Caco-2 (cell line): ENCODE results near the gene SPIC. TPM values are rescaled to one million over a fixed set of nuclear protein-coding genes. Genes with fewer than 3 reads are reported as not detected.
A peak's percentile ranks its signal among the peaks of the same experiment; 100 is the strongest.

Experiments
- BruUV-seq: library from RNA; stranded (reverse); fragments of 400-500 nt; replicated peaks from 2 replicates; lab custom pipeline; 2021; lab: Mats Ljungman, UMichigan
- CTCF ChIA-PET: fragments of 300-600 bp; sonication (Branson Sonifier 250); formaldehyde crosslinking; loops from one replicate; lab custom pipeline; 2022; ENCODE audit warnings: antibody characterized with exemption; lab: Charles Lee
- POLR2A ChIA-PET: fragments of 300-600 bp; sonication (Branson Sonifier 250); formaldehyde crosslinking; loops from one replicate; lab custom pipeline; 2022; ENCODE audit warnings: antibody characterized with exemption; lab: Charles Lee
- DNase-seq, 2 experiments: peaks; one replicate each; pipeline versions ENCODE4 v3.0.0 to v3.0.0-alpha.2; 2020 to 2022
- H3K27me3 ChIP-seq: replicated peaks from 2 replicates; pipeline ENCODE4 v1.6.0; 2011; ENCODE audit warnings: low read length; ENCODE audit not compliant: control insufficient read depth, insufficient read depth
- H3K36me3 ChIP-seq: 2 replicates; pipeline ENCODE4 v1.5.1; 2011; ENCODE audit warnings: low read length; ENCODE audit not compliant: control insufficient read depth, insufficient read depth
- H3K4me1 ChIP-seq: fragments of 250-450 bp; sonication (Bioruptor Pico); 2 replicates; pipeline ENCODE4 v1.5.1; 2020; ENCODE audit warnings: mild to moderate bottlenecking
- H3K4me3 ChIP-seq: 2 replicates; pipeline ENCODE4 v1.5.1; 2011; ENCODE audit warnings: low read depth, mild to moderate bottlenecking, control low read depth, low read length
- H3K9me3 ChIP-seq: fragments of 250-450 bp; sonication (Bioruptor Pico); 2 replicates; pipeline ENCODE4 v1.5.1; 2020; ENCODE audit warnings: mild to moderate bottlenecking, moderate library complexity
- H3K27ac Mint-ChIP-seq: one replicate; pipeline ENCODE4 v1.8.0; 2022; ENCODE audit warnings: mixed read lengths; ENCODE audit not compliant: unreplicated experiment
- H3K27me3 Mint-ChIP-seq: one replicate; pipeline ENCODE4 v1.8.0; 2022; ENCODE audit warnings: mixed read lengths; ENCODE audit not compliant: insufficient read depth, unreplicated experiment
- H3K36me3 Mint-ChIP-seq: one replicate; pipeline ENCODE4 v1.8.0; 2022; ENCODE audit warnings: mild to moderate bottlenecking, mixed read lengths; ENCODE audit not compliant: insufficient read depth, unreplicated experiment
- H3K4me1 Mint-ChIP-seq: one replicate; pipeline ENCODE4 v1.8.0; 2022; ENCODE audit warnings: low read depth, mixed read lengths; ENCODE audit not compliant: unreplicated experiment
- H3K4me3 Mint-ChIP-seq: one replicate; pipeline ENCODE4 v1.8.0; 2022; ENCODE audit warnings: mild to moderate bottlenecking, moderate library complexity, mixed read lengths; ENCODE audit not compliant: unreplicated experiment
- H3K9me3 Mint-ChIP-seq: one replicate; pipeline ENCODE4 v1.8.0; 2022; ENCODE audit warnings: mixed read lengths; ENCODE audit not compliant: unreplicated experiment
- CTCF ChIP-seq, 2 experiments: fragments of 200-600 bp in 1 of 2; IDR thresholded peaks; 1 replicate in 1 of 2; 2 replicates in 1 of 2; pipeline versions ENCODE4 v1.5.1 to v1.8.0; 2011 to 2022; ENCODE audit warnings: antibody characterized with exemption in 1 of 2, control low read depth in 1 of 2, inconsistent platforms in 1 of 2, low read depth in 1 of 2, low read length in 1 of 2, mild to moderate bottlenecking in 1 of 2, moderate library complexity in 1 of 2; ENCODE audit not compliant: insufficient read depth in 1 of 2, severe bottlenecking in 1 of 2, unreplicated experiment in 1 of 2
- intact Hi-C: fragments of 100-400 bp; cut with micrococcal nuclease; formaldehyde crosslinking; loops from one replicate; pipeline ENCODE4 v1.10.0; 2022; ENCODE audit not compliant: unreplicated experiment
- total RNA-seq: library from RNA; stranded (reverse); gene quantifications from 2 replicates; pipeline ENCODE4 v1.2.3, GENCODE V29; 2022

The SPIC gene
- total RNA-seq, 1 experiment from 2014 or later = not detected

DNA sequence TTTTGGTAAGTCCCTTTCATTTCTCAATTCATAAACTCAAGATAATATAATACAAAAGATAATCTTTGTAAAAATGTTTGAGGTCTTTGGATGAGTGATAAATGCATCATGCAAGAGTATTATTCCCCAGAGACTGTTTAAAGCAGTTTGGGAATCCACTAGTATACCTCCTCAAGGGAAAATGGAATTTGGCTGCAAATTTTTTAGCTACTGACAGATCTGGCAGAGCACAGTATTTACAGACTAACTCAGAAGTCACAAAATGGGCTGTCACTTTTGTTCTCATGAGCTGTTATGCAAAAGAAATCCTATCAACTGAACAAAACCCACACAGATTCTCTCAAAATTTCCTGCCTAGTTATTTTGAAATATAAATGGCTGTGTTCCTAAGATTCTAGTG is 9.9 kb downstream of the SPIC start:
- Histone ChIP-seq H3K4me1 (0 out of 2 replicates have a peak, but pooled peaks cover 3% of the 10 kb centered on the region), H3K27me3 (no peaks in the 10 kb centered on the region), H3K36me3 (no peaks in the 10 kb centered on the region), H3K9me3 (no peaks in the 10 kb centered on the region), H3K4me3 (no peak overlapping the region)
- Mint-ChIP-seq H3K4me3 (no peak overlapping the region), H3K27ac (no peak overlapping the region), H3K36me3 (no peaks in the 10 kb centered on the region), H3K9me3 (no peaks in the 10 kb centered on the region), H3K4me1 (no peaks in the 10 kb centered on the region), H3K27me3 (no peaks in the 10 kb centered on the region)
- intact Hi-C loops = no loop called here
- CTCF ChIA-PET = no interaction called here
- POLR2A ChIA-PET = no interaction called here
- no peak for TF ChIP-seq CTCF (IDR thresholded peaks at IDR 0.05; ENCODE audit: insufficient read depth in 1 of 2, low read depth in 1 of 2, low read length in 1 of 2, severe bottlenecking in 1 of 2, unreplicated experiment in 1 of 2)
- BruUV-seq = no TSS peak
- DNase-seq = no peak

DNA sequence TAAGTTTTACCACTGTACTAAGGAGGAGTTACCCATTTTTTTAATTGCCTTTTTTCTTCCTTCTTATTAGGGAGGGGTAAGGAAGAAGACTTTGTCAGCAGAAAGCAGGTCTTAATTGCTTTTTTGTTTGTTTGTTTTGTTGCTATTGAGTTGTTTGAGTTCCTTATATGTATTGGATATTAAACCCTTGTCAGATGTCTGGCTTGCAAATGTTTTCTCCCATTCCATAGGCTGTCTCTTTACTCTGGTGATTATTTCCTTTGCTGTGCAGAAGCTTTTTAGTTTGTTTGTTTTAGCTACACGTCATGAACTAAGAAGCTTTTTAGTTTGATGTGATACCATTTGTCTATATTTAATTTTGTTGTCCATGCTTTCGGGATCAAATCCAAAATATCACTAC is 13.3 kb downstream of the SPIC start:
- Mint-ChIP-seq H3K4me3 (no peak overlapping the region), H3K27me3 (no peaks in the 10 kb centered on the region), H3K9me3 (peaks cover 10% of the 10 kb centered on the region), H3K36me3 (no peaks in the 10 kb centered on the region), H3K4me1 (no peaks in the 10 kb centered on the region), H3K27ac (no peak overlapping the region)
- DNase-seq = no peak
- ChIA-PET CTCF (no interaction called here), POLR2A (no interaction called here)
- Histone ChIP-seq H3K27me3 (no peaks in the 10 kb centered on the region), H3K36me3 (no peaks in the 10 kb centered on the region), H3K9me3 (no peaks in the 10 kb centered on the region), H3K4me3 (no peak overlapping the region), H3K4me1 (0 out of 2 replicates have a peak, but pooled peaks cover 3% of the 10 kb centered on the region)
- intact Hi-C loops = no loop called here
- no TSS peak for BruUV-seq
- no peak for TF ChIP-seq CTCF (IDR thresholded peaks at IDR 0.05; ENCODE audit: insufficient read depth in 1 of 2, low read depth in 1 of 2, low read length in 1 of 2, severe bottlenecking in 1 of 2, unreplicated experiment in 1 of 2)

DNA sequence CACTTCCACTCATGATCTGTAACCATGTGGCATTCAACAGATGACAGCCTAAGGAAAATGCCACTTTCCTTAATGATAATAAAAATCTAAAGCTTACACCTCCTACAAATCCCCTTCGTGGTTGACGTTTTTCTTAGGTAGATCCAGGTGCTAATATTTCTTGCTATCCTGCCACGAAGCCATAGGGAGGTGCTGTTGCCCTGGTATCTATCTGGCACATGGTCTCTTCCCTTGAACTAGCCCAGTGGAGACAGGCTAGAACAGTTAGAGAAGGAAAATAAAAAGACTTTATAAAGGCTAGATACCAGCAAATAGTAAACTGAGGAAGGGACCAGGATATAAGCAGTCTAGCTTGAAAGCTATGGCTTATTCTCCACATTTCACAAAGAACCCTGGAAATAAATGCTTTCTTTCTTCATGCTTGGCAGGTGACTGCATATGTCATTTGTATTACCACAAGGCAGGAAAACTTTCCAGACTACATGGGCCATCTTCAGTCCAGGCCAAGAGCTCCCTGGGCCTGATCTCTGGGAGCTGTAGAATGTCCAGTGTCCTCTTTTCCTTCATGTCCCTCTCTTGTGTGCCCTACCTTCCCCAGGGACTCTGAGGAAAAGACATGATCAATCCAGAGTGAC is 15.3 kb downstream of the SPIC start:
- BruUV-seq = no TSS peak
- no peaks in the 10 kb centered on the region for H3K27me3 ChIP-seq
- Mint-ChIP-seq H3K27ac (no peak overlapping the region), H3K27me3 (no peaks in the 10 kb centered on the region), H3K4me3 (no peak overlapping the region), H3K36me3 (no peaks in the 10 kb centered on the region), H3K4me1 (no peaks in the 10 kb centered on the region), H3K9me3 (peaks cover 13% of the 10 kb centered on the region)
- TF ChIP-seq CTCF (IDR thresholded peaks at IDR 0.05; ENCODE audit: insufficient read depth in 1 of 2, low read depth in 1 of 2, low read length in 1 of 2, severe bottlenecking in 1 of 2, unreplicated experiment in 1 of 2) = peak; percentile 58 to 80
- H3K9me3 ChIP-seq = no peaks in the 10 kb centered on the region
- CTCF ChIA-PET = interaction anchor here (1.2 kb wide), 1 partner anchor 208 kb away, joined by 3 read pairs; no protein-coding TSS in a partner anchor
- POLR2A ChIA-PET = no interaction called here
- 0 out of 2 replicates have a peak, but pooled peaks cover 3% of the 10 kb centered on the region for H3K4me1 ChIP-seq
- no peaks in the 10 kb centered on the region for H3K36me3 ChIP-seq
- intact Hi-C loops = loop anchor here (1.0 to 5.0 kb wide), 4 partner anchors 80 to 348 kb away; partner anchors contain the start of gene GNPTAB
- peak; percentile 44 to 55 for DNase-seq
- no peak overlapping the region for H3K4me3 ChIP-seq
